ENCODE results near the gene RGN.
"Not testable (repeated sequence)": the region's sequence is repeated elsewhere in the genome, so short reads cannot be mapped to it uniquely, and the experiment has no call there.

The RGN gene

GRCh38 chrX:47078129-47079043 is at the start of gene RGN:
TSS of gene RGN (plus strand) at chrX:47078443. CDS start at chrX:47081145, 2,702 bp downstream.
- no peak for DNase-seq (ENCODE audit: low spot score)

GRCh38 chrX:47030339-47030738 is 47.9 kb upstream of the RGN start:
- DNase-seq (ENCODE audit: low spot score), result peak; percentile 61

- DNase-seq (ENCODE audit: low spot score), result no peak
Observed at GRCh38 chrX:47047989-47048388, 30.3 kb upstream of the RGN start.

- DNase-seq (ENCODE audit: low spot score), result no peak
Observed at GRCh38 chrX:47059142-47059874, 18.9 kb upstream of the RGN start.

GRCh38 chrX:47060708-47061107 is 17.5 kb upstream of the RGN start:
- DNase-seq (ENCODE audit: low spot score), result no peak

- no peak for DNase-seq (ENCODE audit: low spot score)
Observed at GRCh38 chrX:47061238-47061919, 16.9 kb upstream of the RGN start.

- no peak for DNase-seq (ENCODE audit: low spot score)
Observed at GRCh38 chrX:47063179-47063578, 15.1 kb upstream of the RGN start.

- DNase-seq (ENCODE audit: low spot score), result no peak
Observed at GRCh38 chrX:47068214-47068613, 10.0 kb upstream of the RGN start.

- DNase-seq (ENCODE audit: low spot score), result no peak
Observed at GRCh38 chrX:47068720-47069119, 9.5 kb upstream of the RGN start.

- no peak for DNase-seq (ENCODE audit: low spot score)
Observed at GRCh38 chrX:47080215-47080914, 2.1 kb downstream of the RGN start.

- no peak for DNase-seq (ENCODE audit: low spot score)
Observed at GRCh38 chrX:47080915-47081236, 2.6 kb downstream of the RGN start.

GRCh38 chrX:47091149-47091775 is 13.0 kb downstream of the RGN start:
- DNase-seq (ENCODE audit: low spot score), result peak; percentile 80

GRCh38 chrX:47093248-47093647 is 15.0 kb downstream of the RGN start:
- DNase-seq (ENCODE audit: low spot score), result peak; percentile 43

- DNase-seq (ENCODE audit: low spot score), result no peak
Observed at GRCh38 chrX:47093860-47094259, 15.6 kb downstream of the RGN start.

- DNase-seq (ENCODE audit: low spot score), result no peak
Observed at GRCh38 chrX:47097018-47097417, 18.8 kb downstream of the RGN start.

- DNase-seq (ENCODE audit: low spot score), result no peak
Observed at GRCh38 chrX:47098338-47099094, 20.3 kb downstream of the RGN start.

GRCh38 chrX:47101206-47101605 is 23.0 kb downstream of the RGN start:
- no peak for DNase-seq (ENCODE audit: low spot score)

- not testable (repeated sequence) for DNase-seq (ENCODE audit: low spot score)
Observed at GRCh38 chrX:47110936-47111615, 32.8 kb downstream of the RGN start.

GRCh38 chrX:47112316-47112954 is 34.2 kb downstream of the RGN start:
- no peak for DNase-seq (ENCODE audit: low spot score)
